ENCODE measurements around the gene PRKCH.

GRCh38 chr14:61557854-61558253 lies 236.5 kb downstream of the PRKCH start:
- no peak for TF ChIP-seq CTCF (IDR thresholded peaks at IDR 0.05)
- TF ChIP-seq POLR2A (IDR thresholded peaks at IDR 0.05): no peak
